ENCODE measurements around the gene OR4C46.
"Not testable (repeated sequence)": the region's sequence is repeated elsewhere in the genome, so short reads cannot be mapped to it uniquely, and the experiment has no call there.

The OR4C46 gene

GRCh38 chr11:54603898-54604297 lies at the start of gene OR4C46:
Gene OR4C46, minus strand, starts transcription at chr11:54603998. Its CDS starts 0 bp downstream, at chr11:54603998.
- DNase-seq = no peak

GRCh38 chr11:54645606-54646005 lies 41.8 kb upstream of the OR4C46 start:
- DNase-seq = not testable (repeated sequence)

- DNase-seq = not testable (repeated sequence)
Observed at GRCh38 chr11:54561439-54561838, 42.4 kb downstream of the OR4C46 start.

DNA sequence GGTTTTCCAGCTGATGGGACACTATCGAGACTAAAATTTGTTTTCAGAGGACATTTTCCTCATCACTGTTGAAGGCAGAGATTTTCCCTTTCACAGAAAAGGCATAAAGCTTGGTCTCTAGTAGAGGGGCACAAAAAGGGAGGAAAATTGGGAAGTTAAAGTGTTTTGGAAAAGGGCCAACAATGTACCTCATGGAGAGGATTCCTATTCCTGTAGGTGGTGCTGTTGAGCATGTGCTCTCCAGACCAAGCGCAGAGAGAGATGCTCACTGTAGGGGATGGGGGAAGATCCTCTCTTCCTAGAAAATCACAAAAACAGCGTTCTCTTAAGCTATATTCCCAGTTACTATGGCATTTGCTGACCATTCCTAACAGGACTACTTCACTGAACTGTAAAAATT lies 44.9 kb downstream of the OR4C46 start:
- DNase-seq = no peak

DNA sequence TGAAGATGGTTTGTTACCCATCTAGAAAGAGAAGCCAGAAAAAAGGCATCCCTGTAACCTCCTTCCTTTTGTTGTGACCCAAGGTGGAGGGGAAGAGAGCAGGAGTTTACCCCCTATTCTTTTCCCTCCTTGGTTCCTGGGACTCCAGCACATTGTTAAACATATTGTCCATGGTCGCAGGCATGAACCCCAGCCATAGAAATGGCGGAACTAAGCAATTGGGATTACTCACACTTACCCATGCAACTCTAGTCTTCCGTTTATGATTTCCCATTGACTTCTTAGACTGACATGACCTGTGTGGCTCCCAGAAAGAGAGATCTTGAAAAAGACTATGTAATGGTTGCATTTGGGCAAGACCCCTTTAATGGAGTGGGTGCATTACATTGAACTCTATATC lies 45.4 kb downstream of the OR4C46 start:
- no peak for DNase-seq
